CMK (cell line): ENCODE results near the gene TIAM2.
A peak's percentile ranks its signal among the peaks of the same experiment; 100 is the strongest.
"Not testable (repeated sequence)": the region's sequence is repeated elsewhere in the genome, so short reads cannot be mapped to it uniquely, and the experiment has no call there.

ENCODE experiments used
- DNase-seq: peaks from one replicate; pipeline ENCODE4 v3.0.0-alpha.2; 2010; ENCODE audit warnings: low read depth

TIAM2 gene

DNA sequence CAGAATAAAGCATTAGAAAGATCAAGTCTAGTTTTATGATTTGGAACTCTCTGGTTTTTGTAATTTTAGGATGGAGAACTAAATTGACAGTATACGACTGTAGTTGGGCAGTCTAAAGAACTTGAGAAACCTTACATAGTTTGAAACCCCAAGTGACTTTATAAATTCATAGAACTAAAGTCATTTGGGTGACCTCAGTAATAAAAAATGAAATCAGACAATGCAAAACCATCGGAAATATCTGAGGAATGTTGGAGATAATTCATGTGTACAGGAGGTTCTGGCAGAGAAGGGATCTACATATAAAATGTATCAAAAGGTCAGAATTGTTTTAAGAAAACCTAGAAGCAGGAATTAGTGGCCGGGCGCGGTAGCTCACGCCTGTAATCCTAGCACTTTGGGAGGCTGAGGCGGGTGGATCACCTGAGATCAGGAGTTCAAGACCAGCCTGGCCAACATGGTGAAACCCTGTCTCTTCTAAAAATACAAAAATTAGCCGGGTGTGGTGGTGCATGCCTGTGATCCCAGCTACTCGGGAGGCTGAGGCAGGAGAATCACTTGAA lies 108.0 kb downstream of the TIAM2 start:
- DNase-seq: not testable (repeated sequence)

DNA sequence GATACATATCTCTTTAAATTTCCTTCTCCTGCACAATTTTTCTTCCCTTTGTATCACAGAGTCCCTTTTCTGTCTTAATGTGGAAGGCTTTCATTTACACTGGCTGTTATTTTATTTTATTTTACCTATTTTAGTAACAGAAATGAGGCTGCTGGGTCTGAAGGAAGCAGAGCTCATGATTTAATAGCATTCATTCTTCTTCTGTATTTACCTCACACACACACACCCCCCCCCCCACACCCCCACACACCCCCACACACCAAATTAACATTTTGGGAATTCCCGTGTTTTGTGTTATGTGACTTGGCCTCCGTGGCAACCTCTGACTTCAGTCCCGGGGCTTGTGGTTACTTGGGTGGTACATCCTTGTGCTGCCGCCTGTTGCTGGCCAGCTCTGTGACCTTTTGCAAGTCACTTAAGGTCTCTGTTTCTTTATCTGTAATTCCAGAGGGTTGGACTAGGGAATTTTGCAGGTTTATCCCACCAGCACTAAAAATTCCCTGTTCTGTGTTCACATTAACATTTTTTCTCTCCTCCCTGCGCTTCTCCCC lies 108.8 kb downstream of the TIAM2 start:
- DNase-seq: no peak

DNA sequence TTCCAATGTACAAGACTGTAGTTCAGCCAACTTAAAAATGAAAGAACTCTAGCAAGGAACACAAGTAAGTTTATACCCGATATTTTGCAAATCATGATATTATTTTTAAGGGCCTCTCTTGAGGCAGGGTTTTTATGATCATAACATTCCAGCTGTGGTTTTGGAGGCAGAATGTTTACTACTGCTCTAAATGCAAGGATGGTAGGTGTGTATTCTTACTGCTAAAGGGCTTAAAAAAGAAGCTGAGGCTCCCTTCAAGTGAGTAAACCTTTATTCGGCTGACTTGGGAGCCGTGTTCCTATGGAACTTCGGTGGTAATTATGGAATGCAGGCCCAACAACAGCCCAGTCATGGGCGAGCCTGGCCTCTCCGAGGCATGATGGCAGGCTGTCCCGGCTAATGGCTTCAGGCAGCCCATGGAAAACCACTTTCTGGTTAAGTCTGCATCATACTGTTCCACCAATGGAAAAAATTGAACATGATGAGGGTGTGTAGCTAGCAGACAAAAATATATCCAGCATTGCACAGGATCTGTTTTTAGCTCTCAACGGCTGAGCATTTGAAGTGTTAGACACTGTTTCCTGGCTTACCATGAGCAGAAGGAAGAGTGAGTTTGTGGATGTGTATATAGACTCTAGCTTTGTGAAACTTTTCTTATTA lies 111.5 kb downstream of the TIAM2 start:
- DNase-seq: no peak

DNA sequence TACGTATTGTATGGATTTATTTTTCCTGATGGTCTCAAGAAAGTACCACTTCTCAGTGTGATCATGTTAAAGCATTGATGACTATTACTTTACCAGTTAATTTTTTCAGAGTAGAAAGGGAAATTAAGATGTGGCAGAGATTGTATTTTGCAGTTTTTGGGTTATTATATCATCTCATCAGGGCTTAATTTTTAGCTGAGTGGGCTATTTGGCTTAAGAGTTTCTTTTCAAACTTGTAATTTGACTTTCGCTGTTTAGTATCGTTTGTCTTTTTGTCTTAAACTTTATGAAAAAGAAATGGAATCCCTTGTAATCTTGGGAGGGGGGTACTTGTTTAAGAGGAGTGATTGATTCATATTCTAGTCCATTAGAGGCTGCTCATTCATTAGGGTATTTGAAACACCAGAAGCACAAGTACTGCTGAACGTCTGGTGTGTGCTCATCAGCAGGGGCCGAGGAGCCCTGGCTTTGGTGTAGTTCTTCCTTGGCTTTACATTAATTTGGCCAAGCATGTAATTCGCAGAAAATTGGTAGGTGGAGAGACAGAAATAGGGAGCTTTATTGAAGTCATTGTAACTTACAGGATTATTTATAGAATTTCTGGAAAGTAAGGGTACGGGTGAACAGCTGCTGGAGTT lies 112.4 kb downstream of the TIAM2 start:
- DNase-seq: no peak

DNA sequence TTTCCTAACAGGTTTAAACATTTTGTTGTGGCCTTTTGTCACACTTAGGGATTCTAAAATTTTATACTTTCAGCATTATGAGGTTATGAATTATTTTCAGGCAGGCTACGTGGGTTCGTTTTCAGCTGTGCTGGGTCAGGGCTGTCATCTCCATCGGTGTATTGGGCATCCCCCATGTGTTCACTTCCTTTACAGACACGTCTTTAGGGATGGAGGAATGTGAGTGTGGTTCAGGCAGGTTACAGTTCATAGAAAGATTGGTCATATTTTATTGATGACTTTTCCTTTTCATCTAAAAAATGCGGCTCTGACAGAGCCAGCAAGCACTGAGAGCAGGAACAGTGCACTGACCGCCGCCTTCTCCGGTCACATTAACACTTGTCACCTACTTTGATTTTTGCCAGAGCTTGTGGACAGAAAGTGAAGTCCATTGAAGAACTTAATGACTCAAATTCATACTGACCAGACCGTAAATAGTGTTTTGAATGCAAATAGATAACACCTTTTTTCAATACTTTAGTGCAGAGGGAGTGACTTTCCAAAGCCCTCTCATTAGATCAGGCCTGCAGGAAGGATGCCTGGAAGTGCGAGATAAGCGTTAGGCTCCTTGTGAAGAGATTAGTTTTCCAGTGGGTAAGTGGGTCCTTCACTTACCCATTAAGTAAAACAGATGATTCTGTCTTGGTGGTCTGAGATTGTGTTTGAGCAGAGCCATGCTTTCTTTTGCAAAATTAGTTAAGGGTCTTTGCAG lies 113.1 kb downstream of the TIAM2 start:
- peak; percentile 35 for DNase-seq

DNA sequence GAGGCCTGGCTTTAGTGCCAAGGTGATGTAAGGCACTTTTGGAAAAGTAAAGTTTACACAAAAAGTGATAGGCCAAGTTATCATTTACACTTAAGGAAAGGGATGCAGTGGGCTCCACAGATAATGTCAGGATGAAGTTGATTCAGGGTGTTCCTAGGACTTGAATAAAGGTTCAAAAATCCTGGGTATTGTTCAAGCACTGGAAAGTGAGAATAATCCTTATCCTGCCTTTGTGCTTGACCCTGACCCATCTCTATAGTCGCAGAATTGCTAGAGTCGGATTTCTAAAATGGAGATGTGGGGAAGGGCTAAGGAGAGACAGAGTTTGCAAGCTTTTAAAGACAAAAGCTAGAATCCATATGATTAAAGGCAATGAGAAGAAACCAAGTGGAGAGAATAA lies 115.6 kb downstream of the TIAM2 start:
- DNase-seq: no peak

DNA sequence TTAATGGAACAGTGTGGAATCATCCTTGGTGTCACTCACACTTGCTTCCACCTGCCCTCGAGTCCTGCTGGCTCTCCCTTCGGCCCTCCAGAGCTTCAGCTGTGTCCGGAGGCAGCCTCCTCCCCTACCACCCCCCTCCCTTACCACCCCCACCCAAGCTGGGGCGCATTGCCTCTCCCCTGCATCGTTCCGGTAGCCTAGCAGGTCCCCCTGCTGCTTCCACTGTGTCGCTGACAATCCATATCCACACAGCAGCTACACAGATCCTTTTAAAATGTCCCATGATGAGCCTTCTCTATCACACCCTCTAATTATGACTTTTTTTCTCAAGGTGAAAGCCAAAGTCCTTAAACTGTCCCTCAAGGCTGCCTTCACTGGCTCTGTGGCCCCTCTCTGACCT lies 117.6 kb downstream of the TIAM2 start:
- no peak for DNase-seq

DNA sequence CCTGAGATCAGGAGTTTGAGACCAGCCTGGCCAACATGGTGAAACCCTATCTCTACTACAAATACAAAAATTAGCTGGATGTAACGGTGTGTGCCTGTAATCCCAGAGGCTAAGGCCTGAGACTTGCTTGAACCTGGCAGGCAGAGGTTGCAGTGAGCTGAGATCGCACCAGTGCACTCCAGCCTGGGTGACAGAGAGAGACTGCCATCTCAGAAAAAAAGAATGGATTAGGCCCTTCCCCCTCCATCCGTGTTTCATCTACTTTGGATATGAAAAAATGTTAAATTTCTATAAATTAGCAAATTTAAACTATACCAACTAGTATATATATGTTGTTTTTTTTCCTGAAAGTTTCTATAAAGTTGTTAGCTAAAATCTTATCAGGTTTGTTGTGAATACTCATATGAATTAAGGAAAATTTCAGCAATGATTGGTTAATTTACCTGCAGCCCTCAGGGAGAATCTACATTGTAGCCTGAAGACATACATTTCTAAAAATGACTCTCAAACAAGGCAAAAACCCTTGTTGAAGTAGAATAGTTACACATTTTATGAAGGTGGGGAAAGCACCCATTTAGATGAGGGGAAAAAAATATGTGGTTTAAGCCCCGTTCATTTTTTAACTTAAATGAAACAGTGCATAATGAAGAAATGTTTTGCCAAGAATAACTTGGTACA lies 120.9 kb downstream of the TIAM2 start:
- no peak for DNase-seq

DNA sequence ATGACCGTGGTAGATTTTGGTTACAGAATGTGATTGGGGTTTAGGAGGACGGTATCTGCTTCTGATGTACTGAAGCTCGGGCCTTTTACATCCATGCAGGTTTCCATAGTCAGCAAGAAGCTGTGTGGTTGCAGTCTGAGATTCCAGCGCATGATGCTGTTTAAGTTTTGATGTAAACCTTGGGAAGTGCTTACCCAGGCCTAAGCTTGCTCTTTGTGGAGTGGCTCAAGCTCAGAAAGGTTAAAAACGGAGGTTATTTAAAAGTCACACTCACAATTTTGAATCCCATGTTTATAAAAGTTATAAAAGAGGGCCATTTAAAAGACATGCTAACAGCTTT lies 121.4 kb downstream of the TIAM2 start:
- no peak for DNase-seq

DNA sequence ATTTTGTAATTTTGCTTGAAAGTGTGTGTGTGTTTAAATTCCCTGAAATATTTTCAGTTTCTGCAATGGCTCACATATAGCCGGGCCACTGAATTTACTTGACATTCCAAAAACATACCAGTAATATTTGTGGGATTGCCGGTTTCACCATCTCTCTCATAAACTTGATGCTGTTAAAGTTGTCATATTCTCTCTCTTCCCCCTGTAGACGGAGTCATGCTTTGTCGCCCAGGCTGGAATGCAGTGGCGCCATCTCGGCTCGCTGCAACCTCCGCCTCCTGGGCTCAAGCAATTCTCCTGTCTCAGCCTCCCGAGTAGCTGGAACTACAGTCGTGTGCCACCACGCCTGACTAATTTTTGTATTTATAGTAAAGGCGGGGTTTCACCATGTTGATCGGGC lies 122.1 kb downstream of the TIAM2 start:
- no peak for DNase-seq

DNA sequence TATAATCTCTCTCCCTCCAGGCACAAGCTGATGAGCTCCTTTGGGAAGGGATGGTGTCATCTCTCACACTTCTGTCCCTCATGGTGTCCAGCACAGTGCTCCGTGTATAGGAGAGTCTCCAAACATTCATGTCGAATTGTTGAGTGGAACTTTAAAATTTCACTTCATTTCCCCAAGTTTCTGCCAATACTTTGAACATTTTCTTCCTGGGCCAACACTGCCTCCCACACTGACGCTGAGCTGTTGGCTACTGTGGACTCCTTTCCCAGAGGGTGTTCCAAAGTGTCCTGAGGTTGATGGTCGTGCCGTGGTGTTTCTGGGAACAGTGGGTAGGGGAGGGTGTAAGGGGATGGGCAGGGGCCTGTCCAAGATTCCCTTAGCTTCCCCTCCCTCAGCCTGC lies 122.7 kb downstream of the TIAM2 start:
- no peak for DNase-seq

DNA sequence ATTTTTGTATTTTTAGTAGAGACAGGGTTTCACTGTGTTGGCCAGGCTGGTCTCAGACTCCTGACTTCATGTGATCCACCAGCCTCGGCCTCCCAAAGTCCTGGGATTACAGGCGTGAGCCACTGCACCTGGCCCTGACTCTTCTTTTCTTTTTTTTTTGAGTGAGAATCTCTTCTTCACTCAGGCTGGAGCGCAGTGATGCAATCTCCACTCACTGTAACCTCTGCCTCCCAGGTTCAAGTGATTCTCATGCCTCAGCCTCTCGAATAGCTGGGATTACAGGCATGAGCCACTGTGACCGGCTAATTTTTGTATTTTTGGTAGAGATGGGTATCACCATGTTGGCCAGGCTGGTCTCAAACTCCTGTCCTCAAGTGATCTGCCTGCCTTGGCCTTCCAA lies 124.1 kb downstream of the TIAM2 start:
- DNase-seq: not testable (repeated sequence)

DNA sequence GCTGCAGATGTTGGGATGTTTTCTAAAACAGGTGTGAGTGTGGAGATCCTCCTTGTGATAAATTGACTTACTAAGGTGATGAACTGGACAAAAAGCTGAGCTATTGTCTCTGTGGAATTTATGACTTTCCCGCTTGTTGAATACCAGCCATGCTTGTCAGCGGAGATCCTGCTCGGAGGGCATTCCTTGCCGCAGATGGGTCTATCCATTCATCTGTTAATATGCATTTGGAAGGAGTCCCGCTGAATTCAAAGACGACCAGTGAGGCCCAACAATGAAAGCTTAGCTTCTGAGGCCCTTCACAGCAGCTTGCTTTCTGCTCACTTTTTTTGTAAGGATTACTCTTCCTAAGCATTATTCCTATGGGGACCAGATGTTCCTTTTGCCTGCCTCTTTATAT lies 124.9 kb downstream of the TIAM2 start:
- DNase-seq: no peak

DNA sequence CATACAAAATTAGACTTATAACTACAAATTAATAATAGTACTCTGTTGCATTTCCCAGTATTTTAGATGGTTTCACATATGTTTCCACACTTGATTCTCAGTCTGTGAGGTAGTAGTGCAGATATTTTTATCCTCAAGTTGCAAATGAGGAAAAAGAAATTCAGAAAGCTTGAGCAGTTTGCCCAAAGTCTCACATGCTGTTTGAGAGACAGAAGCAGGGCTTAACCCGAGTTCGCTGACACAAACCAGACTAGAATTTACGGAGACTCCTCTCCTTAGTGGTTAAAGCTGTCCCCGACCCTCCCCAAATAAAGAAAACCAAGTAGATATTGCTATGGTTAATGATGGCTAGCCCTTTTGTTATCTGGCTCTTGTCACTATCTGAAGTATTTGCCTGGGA lies 126.2 kb downstream of the TIAM2 start:
- DNase-seq: no peak

DNA sequence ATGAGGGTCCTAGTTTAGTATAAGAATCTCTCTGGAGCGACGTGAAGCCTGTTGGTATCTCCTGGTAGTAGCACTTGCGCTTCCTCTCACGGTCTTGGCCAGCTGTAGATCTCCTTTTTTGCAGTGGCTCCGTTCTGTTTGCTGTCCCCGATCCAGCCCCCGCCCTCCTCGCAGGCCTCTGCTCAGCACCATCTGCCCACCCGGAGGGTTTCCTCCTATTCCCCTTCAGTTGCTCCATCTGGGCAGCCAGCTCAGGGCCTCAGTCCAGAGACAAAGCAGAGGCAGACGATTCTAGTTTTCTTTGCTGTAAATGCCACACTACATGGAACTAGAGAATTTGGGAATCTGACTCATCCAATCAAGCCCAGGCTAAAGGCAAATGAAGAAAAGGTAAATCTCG lies 126.6 kb downstream of the TIAM2 start:
- DNase-seq: no peak

DNA sequence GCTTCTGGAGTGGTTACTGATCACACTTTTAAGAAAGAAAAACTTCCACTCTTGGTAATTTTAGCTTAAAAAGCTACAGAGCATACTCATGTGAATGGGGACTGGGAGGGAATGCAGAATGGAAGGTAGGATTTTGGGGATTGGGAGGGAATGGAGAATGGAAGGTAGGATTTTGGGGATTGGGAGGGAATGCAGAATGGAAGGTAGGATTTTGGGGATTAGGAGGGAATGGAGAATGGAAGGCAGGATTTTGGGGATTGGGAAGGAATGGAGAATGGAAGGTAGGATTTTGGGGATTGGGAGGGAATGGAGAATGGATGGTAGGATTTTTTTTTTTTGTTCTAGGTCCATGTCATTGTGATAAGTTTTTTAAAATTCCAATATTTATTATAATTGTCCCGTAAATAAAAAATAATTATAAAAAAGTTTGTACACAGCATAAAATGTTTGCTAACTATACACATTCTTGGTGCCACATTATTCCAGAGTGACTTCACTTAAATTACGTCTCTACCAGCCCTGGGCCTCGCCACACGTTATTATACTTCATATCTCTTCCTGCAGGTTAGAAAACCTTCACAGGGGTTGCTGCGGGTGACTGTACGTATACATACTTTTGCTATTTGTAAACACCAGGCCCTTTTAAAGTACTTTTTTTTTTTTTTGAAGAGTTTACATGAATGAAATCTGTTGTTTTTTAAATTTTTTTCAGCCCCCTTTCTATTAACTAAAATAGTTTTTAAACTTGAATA lies 127.3 kb downstream of the TIAM2 start:
- no peak for DNase-seq

DNA sequence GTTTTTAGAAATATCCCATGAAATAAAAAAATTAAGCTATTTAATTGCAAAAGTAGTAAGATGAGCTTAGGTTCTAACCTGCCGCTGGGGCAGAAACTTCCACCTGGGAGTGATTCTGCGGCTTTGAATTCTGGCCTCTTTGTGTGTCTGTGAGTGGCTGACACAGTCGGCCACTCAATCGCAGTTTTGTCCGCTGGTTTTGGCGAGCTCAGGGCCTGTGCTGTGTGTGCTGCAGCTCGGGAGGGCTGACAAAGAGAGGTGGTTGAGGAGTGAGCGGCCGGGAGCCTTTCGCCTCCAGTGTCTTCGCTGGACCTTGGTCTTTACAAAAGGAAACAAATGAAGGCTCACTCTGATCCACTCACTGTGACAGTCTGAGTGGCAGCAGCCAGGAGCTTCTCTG lies 128.4 kb downstream of the TIAM2 start:
- no peak for DNase-seq

DNA sequence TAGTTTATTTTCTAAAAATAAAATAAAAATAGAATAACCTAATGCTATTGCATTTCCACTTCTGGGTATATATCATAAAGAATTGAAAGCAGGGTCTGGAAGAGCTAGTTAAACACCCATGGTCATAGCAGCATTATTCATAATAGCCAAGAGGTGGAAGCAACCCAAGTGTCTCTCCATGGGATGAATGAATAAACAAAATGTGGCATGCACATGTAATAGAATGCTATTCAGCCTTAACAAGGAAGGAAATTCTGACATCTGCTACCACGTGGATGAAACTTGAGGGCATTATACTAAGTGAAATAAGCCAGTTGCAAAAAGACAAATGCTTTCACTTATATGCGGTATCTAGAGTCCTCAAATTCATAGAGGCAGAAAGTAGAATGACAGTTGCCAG lies 130.8 kb downstream of the TIAM2 start:
- DNase-seq: no peak

DNA sequence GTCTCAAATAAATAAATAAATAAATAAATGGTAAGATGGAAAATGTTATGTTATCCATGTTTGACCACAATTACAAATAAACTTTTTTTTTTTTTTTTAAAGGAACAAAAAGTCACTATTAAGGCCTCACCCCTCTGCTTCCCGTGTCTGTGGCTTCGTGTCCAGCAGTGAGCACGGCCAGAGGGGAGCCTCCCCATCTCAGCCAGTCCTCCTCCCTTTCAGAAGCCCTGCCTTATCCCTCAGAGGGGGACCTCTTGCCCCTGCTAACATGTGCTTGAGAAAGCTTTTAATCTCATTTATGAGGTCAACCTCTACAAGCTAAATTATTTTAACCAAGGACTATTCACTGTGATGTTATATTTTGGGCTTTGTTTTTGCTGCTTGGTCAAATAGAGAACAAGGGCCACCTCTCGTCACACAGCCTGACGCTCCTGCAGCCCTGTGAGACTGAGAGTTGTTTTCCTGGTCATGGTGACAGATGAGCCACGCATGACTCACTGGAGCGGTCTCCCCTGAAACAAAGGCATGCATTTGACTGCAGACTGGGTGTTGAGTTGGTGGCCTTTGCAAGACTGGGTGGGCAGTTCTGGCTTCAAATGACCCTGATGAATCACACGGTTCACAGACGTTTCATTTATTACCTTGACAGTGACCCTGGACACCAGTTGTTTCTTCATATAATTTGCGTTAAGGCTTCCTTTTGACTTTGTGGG lies 131.8 kb downstream of the TIAM2 start:
- DNase-seq: no peak

DNA sequence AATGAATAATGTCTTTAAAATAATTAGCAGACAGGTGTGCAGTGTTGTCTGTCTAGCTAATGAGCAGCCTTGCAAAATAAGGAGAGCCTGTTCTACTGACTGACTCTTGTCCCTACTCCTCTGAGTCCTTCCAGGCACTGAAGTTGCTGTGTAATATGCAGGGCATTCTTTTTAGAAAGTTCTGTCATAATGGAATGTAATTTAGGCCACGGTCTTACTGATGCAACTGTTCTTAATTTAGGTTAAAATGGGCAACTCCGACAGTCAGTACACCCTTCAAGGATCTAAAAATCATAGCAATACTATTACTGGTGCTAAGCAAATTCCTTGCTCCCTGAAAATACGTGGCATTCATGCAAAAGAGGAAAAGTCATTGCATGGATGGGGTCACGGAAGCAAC lies 133.9 kb downstream of the TIAM2 start:
- DNase-seq: no peak

DNA sequence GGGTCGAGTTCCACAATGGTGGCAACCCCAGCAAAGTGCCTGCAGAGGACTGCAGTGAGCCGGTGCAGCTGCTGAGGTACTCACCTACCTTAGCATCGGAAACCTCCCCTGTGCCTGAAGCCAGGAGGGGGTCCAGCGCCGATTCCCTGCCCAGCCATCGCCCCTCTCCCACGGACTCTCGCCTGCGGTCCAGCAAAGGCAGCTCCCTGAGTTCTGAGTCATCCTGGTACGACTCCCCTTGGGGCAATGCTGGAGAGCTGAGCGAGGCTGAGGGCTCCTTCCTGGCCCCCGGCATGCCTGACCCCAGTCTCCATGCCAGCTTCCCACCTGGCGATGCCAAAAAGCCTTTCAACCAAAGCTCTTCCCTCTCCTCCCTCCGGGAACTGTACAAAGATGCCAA lies 134.6 kb downstream of the TIAM2 start:
- DNase-seq: no peak
